ENCODE measurements around the gene DRAP1.

Gene DRAP1

GRCh38 chr11:65965986-65966762 is 46.9 kb downstream of the DRAP1 start:
- no peak for DNase-seq

GRCh38 chr11:65967329-65967934 is 48.2 kb downstream of the DRAP1 start:
- no peak for DNase-seq

DNA sequence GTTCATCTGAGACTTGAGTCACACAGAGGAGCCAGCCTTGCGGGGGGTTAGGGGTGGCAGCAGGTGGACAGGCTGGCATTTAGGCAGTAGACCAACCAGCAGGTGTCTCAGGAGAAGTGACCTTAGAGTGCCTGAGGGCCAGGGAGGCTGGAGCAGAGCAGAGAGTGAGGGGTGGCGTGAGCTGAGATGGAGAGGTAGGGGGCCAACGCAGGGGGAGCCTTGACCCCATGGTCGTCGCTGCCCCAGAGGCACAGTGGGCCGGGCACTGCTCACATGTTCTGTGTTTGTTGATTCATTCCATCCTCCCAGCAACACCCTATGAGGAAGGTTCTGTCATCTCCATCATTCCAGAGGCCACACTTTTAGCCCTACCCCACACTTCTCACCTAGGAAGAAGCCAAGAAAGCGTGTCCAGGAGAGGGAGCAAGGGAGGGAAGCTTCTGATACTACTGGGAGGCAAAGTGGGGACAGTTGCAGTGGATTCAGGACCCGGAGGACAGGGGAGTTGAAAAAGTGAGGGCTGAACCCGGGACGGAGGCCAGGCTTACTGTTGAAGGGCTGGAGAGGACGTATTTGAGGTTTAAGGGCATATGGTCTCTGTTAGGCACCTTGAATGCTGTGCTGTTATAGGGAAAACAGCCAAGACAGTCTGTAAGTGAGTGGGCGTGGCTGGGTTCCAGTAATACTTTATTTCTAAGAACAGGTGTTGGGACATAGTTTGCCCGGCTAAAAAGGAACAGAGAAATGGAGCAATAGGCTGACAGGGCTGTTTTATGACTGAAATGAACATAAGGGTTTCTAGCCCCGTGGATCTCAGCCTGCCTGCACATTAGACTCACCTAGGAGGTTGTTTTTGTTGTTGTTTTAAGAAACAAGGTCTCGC is 49.6 kb downstream of the DRAP1 start:
- no peak for DNase-seq

Measured in NCI-H526 (cell line).